Transverse colon (tissue), 4 donors: ENCODE results near the gene BLVRB. TPM values are rescaled to one million over a fixed set of nuclear protein-coding genes. Genes with fewer than 3 reads are reported as not detected.

Experiments
- DNase-seq: peaks from one replicate; pipeline ENCODE4 v3.0.0-alpha.2; 2019
- H3K27ac ChIP-seq, 4 donors: fragments of 200-600 bp; sonication (generic); 2 replicates each; pipeline ENCODE4 v1.5.1; 2016 to 2018; ENCODE audit warnings: inconsistent platforms in 4 of 4
- H3K27me3 ChIP-seq: fragments of 200-600 bp; sonication (generic); 2 replicates; pipeline ENCODE4 v1.5.1; 2017; ENCODE audit warnings: inconsistent platforms
- H3K36me3 ChIP-seq, 4 donors: fragments of 200-600 bp; sonication (generic); 2 replicates each; pipeline ENCODE4 v1.5.1; 2017 to 2019; ENCODE audit warnings: inconsistent platforms in 4 of 4
- H3K4me1 ChIP-seq, 4 donors: fragments of 200-600 bp; sonication (generic); 2 replicates each; pipeline ENCODE4 v1.5.1; 2017 to 2020; ENCODE audit warnings: inconsistent platforms in 4 of 4
- H3K4me3 ChIP-seq, 4 donors: fragments of 200-600 bp; sonication (generic); 1 replicate in 1 of 4; 2 replicates in 3 of 4; pipeline versions ENCODE4 v1.5.1 to v1.6.1; 2017 to 2019; ENCODE audit warnings: inconsistent platforms in 4 of 4
- H3K9me3 ChIP-seq, 2 donors: fragments of 200-600 bp; sonication (generic); 2 replicates each; pipeline ENCODE4 v1.5.1; 2017 to 2019; ENCODE audit warnings: inconsistent platforms in 2 of 2
- CTCF ChIP-seq, 5 experiments: fragments of 200-600 bp in 3 of 5; fragments of 450-650 bp in 2 of 5; sonication (generic) in 3 of 5; IDR thresholded peaks; 1 replicate in 2 of 5; 2 replicates in 3 of 5; pipeline ENCODE4 v1.5.1; 2016 to 2017; ENCODE audit warnings: antibody characterized with exemption in 5 of 5, inconsistent platforms in 3 of 5, mild to moderate bottlenecking in 2 of 5, moderate library complexity in 1 of 5
- EP300 ChIP-seq: sonication (generic); formaldehyde crosslinking; IDR thresholded peaks from one replicate; pipeline ENCODE4 v1.6.1; 2017; ENCODE audit warnings: antibody characterized with exemption, low read depth
- POLR2A ChIP-seq: fragments of 450-650 bp; IDR thresholded peaks from one replicate; pipeline ENCODE4 v1.6.1; 2016; ENCODE audit warnings: antibody characterized with exemption, mild to moderate bottlenecking, moderate library complexity
- POLR2AphosphoS5 ChIP-seq, 3 donors: sonication (generic); formaldehyde crosslinking; IDR thresholded peaks; one replicate each; pipeline ENCODE4 v1.6.1; 2016; ENCODE audit warnings: antibody characterized with exemption in 3 of 3
- WGBS, 2 donors: methylation state at CpG; one replicate each; pipeline ENCODE4 v1.1.5; 2018; ENCODE audit warnings: low coverage in 1 of 2; 5-methylcytosine and 5-hydroxymethylcytosine counted together
- in situ Hi-C, 4 donors: fragments of 200-750 bp; cut with MboI; loops; one replicate each; pipeline versions ENCODE4 v1.15.0 to v1.15.1; 2017; ENCODE audit warnings: low sequenced_read_pairs in 3 of 4, low pct_ligation_motif_present in 1 of 4, low pct_unique_long_range_greater_than_20kb in 1 of 4
- intact Hi-C: fragments of 100-400 bp; cut with DNase I; formaldehyde crosslinking; loops from one replicate; pipeline ENCODE4 v1.15.1; 2023; ENCODE audit warnings: low total_unique reads
- total RNA-seq, 4 donors: library from RNA; depleted of rRNA; stranded (reverse); fragments of >200 nt; gene quantifications; one replicate each; pipeline ENCODE4 v1.1.0, GENCODE V29; 2016

The BLVRB gene
- total RNA-seq, 4 donors from 2014 or later: 81.5 to 193 (median 147) TPM

GRCh38 chr19:40417643-40417981 is 47.9 kb downstream of the BLVRB start:
- no peaks in the 10 kb centered on the region for H3K9me3 ChIP-seq
- peak overlapping the region; percentile 47 to 80 (median 71) for H3K27ac ChIP-seq
- no peak for DNase-seq
- H3K4me1 ChIP-seq: peaks cover 12 to 30% (median 13%) of the 10 kb centered on the region in 4 donors
- no peak for TF ChIP-seq POLR2AphosphoS5 (IDR thresholded peaks at IDR 0.05)
- TF ChIP-seq CTCF (IDR thresholded peaks at IDR 0.05): no peak
- TF ChIP-seq POLR2A: no peak
- no peak for TF ChIP-seq EP300
- H3K4me3 ChIP-seq: no peak overlapping the region
- H3K27me3 ChIP-seq: no peaks in the 10 kb centered on the region
- WGBS, 2 donors: 81% methylated on average over 4 of the region's 4 CpGs; no CpG with 5 or more reads in 1 of the 2 donors
- intact Hi-C loops (no loop called here), in situ Hi-C loops (loop anchor here in 1 of 4 donors (25.0 kb wide), 1 partner anchor 130 kb away; the partner anchor contains the start of gene AKT2)
- peaks cover 0 to 3% (median 0%) of the 10 kb centered on the region in 4 donors for H3K36me3 ChIP-seq

- H3K4me3 ChIP-seq: no peak overlapping the region
- DNase-seq: peak; percentile 60
- no peaks in the 10 kb centered on the region for H3K36me3 ChIP-seq
- 32 to 44% methylated on average over 3 to 16 of the region's 16 CpGs for WGBS, 2 donors
- in situ Hi-C loops (loop anchor here in 1 of 4 donors (25.0 kb wide), 1 partner anchor 130 kb away; the partner anchor contains the start of gene AKT2), intact Hi-C loops (no loop called here)
- H3K4me1 ChIP-seq: peaks cover 8 to 24% (median 9%) of the 10 kb centered on the region in 4 donors
- peak overlapping the region; percentile 47 to 80 (median 71) for H3K27ac ChIP-seq
- no peak for TF ChIP-seq EP300
- TF ChIP-seq POLR2A: peak; percentile 20
- TF ChIP-seq POLR2AphosphoS5 (IDR thresholded peaks at IDR 0.05): peak in 2 of 3 donors; percentile 12 to 59
- no peaks in the 10 kb centered on the region for H3K27me3 ChIP-seq
- no peaks in the 10 kb centered on the region for H3K9me3 ChIP-seq
Observed at GRCh38 chr19:40416918-40417642, 48.5 kb downstream of the BLVRB start.

- Histone ChIP-seq H3K4me1 (peaks cover 0 to 16% (median 0%) of the 10 kb centered on the region in 4 donors), H3K27ac (no peak overlapping the region), H3K27me3 (no peaks in the 10 kb centered on the region), H3K4me3 (no peak overlapping the region), H3K36me3 (no peaks in the 10 kb centered on the region), H3K9me3 (no peaks in the 10 kb centered on the region)
- TF ChIP-seq CTCF (IDR thresholded peaks at IDR 0.05): no peak
- in situ Hi-C loops (loop anchor here in 1 of 4 donors (25.0 kb wide), 1 partner anchor 128 kb away; the partner anchor contains the start of gene AKT2), intact Hi-C loops (no loop called here)
- 82 to 93% methylated on average over 2 of the region's 2 CpGs for WGBS, 2 donors
- no peak for DNase-seq
Observed at GRCh38 chr19:40415768-40416167, 49.8 kb downstream of the BLVRB start.

- in situ Hi-C loops: loop anchor here in 1 of 4 donors (25.0 kb wide), 1 partner anchor 128 kb away; the partner anchor contains the start of gene AKT2
- no peak for DNase-seq
- Histone ChIP-seq H3K36me3 (no peaks in the 10 kb centered on the region), H3K4me1 (peaks cover 0 to 11% (median 0%) of the 10 kb centered on the region in 4 donors), H3K9me3 (no peaks in the 10 kb centered on the region), H3K27ac (no peak overlapping the region), H3K27me3 (no peaks in the 10 kb centered on the region), H3K4me3 (no peak overlapping the region)
- TF ChIP-seq EP300 (no peak), POLR2A (no peak), CTCF (IDR thresholded peaks at IDR 0.05) (no peak), POLR2AphosphoS5 (IDR thresholded peaks at IDR 0.05) (no peak)
- 90 to 91% methylated on average over 6 to 14 of the region's 21 CpGs for WGBS, 2 donors
- intact Hi-C loops: no loop called here
Observed at GRCh38 chr19:40414542-40415535, 50.7 kb downstream of the BLVRB start.
